IPS DF 4.7 (cell line): ENCODE data around the gene PRSS21.

Experiments used
- DNase-seq: peaks from one replicate; pipeline ENCODE4 v3.0.0-alpha.2; 2013; ENCODE audit warnings: low spot score; ENCODE audit errors: extremely low read depth

The PRSS21 gene

DNA sequence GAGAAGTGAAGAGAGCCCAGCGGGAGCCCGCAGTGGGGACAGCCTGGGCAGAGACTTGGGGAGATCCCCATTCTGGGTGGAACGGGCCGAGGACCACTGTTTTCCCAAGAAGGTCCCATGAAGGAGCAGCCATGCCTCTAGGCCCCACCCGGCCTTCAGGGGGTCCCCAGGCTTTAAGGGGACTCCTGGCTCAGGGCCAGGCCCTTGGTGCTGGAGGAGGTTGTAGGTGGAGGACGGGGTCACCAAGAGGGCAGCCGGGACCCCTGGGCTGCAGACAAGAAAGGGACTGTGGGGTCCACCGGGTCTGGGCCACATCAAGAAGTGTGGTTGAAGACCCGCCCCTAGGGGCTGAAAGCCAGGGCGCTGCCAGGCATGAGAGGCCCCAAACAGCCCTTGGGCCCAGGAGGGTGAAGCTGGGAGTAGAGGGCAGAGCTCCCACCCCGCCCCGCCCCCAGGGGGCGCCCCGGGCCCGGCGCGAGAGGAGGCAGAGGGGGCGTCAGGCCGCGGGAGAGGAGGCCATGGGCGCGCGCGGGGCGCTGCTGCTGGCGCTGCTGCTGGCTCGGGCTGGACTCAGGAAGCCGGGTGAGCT, at the start of gene PRSS21:
TSS of gene PRSS21 (plus strand) at position 487 of the 589 bp plus-strand sequence. CDS start at position 519, 32 bp downstream.
- no peak for DNase-seq

GRCh38 chr16:2767891-2768290, 49.1 kb upstream of the PRSS21 start:
- DNase-seq, result no peak

- DNase-seq, result no peak
Observed at GRCh38 chr16:2768403-2769089, 48.5 kb upstream of the PRSS21 start.

DNA sequence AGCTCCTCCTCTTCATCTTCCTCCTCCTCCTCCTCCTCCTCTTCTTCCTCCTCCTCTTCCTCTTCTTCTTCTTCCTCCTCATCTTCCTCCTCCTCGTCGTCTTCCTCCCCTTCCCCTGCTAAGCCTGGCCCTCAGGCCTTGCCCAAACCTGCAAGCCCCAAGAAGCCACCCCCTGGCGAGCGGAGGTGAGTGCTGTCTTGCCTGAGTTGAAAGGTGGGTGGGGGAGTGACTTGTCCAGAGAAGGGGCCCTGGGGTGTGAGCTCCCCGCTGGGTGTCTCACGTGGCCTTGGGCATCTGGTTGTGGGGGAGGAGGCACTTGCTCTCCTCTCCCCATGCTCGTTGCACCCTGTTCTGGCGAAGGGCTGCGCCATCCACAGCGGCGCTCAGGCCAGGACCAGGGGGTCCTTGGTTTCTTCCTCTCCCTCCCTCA, 47.9 kb upstream of the PRSS21 start:
- no peak for DNase-seq

DNA sequence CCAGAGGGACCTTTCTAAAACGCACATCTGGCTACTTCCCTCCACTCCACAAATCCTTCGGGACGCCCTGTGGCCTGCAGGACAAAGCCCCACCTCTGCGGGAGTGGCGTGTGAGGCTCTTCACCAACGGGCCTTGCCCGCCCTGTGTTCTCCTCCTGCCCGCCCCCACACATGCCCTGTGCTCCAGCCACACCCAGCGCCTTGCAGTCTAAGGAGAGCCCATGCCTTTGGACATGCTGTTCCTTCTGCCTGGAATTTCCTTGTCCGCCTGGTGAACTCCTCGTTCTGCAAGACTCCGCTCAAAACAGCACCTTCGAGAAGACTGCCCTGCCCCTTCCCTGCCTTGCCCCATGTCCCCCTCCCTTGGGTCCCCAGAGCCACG, 47.4 kb upstream of the PRSS21 start:
- no peak for DNase-seq

DNA sequence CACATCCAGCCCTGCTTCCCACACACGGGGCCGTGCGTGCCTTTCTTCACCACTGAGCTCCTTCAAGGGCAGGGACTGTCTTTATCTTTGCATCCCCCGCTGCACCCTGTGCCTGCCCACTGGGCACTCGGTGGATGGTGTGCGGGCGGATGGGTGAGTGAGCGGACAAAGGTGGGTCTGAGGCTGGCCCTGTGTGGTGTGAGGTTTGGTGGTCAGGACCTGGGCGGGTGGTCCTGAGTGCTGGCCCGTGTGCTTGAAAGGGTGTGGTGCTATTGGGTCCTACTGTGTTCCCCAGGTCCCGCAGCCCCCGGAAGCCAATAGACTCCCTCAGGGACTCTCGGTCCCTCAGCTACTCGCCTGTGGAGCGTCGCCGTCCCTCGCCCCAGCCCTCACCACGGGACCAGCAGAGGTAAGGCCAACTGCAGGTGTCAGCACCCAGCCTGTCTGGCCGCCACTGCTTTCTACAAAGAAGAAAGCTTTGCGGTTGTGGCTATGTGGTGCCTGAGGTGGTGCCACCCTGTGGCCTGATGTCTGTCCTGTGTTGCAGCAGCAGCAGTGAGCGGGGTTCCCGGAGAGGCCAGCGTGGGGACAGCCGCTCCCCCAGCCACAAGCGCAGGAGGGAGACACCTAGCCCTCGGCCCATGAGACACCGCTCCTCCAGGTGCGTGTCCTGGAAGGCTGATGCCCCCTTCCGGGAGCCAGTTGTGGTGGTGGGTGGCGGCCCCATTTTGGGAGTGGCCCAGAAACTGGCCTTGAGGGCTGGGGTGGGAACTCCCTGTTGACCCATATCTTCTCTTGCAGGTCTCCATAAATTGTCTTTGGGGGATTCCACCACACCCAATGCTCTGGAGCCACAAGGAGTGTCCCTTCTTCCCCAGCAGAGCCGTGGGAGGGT, 46.7 kb upstream of the PRSS21 start:
- DNase-seq, result no peak

- DNase-seq, result no peak
Observed at GRCh38 chr16:2771496-2772402, 45.3 kb upstream of the PRSS21 start.

DNA sequence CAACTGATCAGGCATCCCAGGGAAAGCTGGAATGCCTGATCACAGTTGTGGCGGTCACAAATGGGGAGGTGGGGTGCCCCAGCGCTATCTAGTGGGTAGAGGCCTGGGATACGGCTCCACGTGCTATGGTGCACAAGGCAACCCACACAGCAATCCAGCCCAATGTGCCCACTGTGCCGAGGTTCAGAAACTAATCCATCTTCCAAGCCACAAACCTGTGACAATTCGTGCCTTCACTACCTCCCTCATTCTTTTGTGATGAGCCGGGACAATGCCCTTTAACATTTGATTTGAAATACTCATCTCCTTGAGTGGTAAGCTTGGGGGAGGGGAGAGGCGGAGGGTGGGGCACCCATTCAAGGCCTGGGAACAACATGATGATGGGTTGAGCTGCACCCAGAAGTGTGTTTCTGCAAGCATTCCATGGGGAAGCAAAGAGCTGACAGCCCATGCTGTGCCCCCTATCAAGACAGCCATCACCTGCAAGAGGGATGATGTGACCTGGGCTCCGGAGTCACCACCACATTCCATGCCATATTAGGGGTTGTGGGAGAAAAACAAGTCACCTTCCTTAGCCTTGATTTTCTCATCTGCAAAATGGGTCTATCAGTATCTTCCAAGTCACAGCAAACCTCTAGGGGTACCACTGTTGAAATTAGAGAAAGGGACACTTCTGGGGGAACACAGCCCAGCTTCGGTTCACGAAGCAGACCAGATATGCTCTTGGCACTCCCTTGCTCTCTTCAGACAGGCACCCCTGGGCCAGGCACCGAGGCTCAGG, 43.7 kb upstream of the PRSS21 start:
- DNase-seq, result no peak

DNA sequence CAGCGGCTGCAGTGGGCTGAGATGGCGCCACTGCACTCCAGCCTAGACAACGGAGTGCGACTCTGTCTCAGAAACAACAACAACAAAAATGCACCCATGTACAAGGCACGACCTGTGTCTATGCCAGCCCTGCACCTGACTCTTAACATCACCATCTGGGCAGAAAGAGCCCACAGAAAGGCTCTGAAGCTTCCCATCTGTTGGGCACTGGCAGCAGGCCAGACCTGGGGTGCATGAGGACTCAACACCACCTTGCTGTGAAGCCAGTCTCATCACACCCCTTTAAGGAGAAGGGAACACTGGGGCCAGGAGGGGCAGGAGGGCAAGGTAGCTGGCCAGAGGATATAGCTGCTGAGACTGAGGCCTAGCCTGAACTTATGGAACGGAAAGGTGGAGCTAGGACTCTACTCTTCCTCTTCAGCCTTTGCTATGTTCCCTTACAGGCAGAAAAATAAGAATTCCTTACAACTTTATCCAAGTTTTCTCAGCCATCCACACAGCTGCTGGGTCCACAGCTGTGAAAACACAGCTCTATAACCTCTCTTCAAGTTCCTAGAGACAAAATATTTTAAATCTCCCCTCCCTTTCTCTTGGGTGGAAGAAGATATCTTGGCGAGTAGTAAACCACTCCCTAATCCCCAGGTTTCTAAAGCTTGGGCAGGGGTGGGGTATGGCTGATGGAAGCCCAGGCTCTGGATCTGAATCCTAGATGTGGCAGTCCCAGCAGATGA, 42.7 kb upstream of the PRSS21 start:
- no peak for DNase-seq

- DNase-seq, result no peak
Observed at GRCh38 chr16:2775131-2775716, 41.8 kb upstream of the PRSS21 start.

- DNase-seq, result no peak
Observed at GRCh38 chr16:2775765-2776499, 41.1 kb upstream of the PRSS21 start.

GRCh38 chr16:2776500-2777139, 40.4 kb upstream of the PRSS21 start:
- no peak for DNase-seq

- no peak for DNase-seq
Observed at GRCh38 chr16:2777231-2777902, 39.7 kb upstream of the PRSS21 start, which contains the start of gene ELOB. Gene ELOB (minus strand): TSS chr16:2777280. CDS start chr16:2777239, 41 bp downstream.

- no peak for DNase-seq
Observed at GRCh38 chr16:2777903-2778629, 39.0 kb upstream of the PRSS21 start.

DNA sequence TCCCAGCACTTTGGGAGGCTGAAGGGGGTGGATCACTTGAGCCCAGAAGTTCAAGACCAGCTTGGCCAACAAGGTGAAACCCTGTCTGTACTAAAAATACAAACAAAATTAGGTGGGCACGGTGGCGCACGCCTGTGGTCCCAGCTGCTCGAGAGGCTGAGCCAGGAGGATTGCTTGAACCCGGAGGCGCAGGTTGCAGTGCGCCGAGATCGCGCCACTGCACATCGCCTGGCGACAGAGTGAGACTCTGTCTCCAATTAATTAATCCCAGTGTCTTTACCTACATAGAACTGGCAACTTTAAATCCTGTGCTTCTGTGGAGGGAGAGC, 38.4 kb upstream of the PRSS21 start:
- no peak for DNase-seq

DNA sequence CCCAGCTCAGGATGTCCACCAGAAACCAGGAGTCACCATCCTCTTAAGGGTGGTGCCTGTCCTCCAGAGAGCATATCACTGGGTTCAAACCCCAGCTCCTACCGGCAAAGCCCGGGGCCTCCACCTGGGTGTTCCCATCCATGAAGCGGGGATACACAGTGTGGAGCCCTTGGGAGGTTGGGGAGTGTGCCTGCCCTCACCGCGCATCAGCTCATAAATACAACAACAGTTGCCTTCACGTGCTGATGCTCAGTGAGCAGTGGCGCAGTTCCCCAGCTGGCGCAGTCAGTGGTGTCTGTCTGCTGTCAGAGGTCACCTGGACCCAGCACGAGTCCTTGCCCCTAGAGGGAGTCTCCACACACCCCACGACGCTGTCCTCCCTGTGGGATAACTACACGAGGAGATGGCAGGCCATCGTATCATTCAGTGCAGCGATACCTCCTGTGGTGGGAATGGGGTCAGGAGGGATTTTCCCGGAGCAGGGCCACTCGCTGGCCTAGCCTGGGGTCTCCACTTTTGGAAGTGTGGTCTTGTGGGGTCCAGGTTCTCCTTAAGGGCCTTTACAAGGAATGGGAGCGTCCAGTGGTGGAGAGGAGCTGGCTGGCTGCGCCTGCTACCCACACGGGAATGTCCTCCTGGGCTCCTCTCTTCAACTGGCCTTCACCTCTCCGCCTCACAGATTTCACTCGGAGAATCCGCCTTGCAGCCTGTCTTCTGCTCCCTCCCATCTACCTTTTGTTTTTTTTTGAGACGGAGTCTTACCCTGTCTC, 37.7 kb upstream of the PRSS21 start:
- no peak for DNase-seq
